Osteocyte (in vitro differentiated cells): ENCODE measurements around the gene CDH12. TPM values are rescaled to one million over a fixed set of nuclear protein-coding genes. Genes with fewer than 3 reads are reported as not detected.

ENCODE experiments used
- DNase-seq: peaks from one replicate; pipeline ENCODE4 v3.0.0; 2021; ENCODE audit warnings: mixed read lengths; ENCODE audit not compliant: unreplicated experiment; ENCODE audit errors: extremely low spot score
- H3K27ac Mint-ChIP-seq: one replicate; pipeline ENCODE4 v1.8.0; 2021; ENCODE audit warnings: mild to moderate bottlenecking, mixed read lengths; ENCODE audit not compliant: unreplicated experiment
- H3K27me3 Mint-ChIP-seq: one replicate; pipeline ENCODE4 v1.8.0; 2021; ENCODE audit warnings: mixed read lengths; ENCODE audit not compliant: unreplicated experiment
- H3K36me3 Mint-ChIP-seq: one replicate; pipeline ENCODE4 v1.8.0; 2021; ENCODE audit warnings: mixed read lengths; ENCODE audit not compliant: unreplicated experiment
- H3K4me1 Mint-ChIP-seq: one replicate; pipeline ENCODE4 v1.8.0; 2021; ENCODE audit warnings: mixed read lengths; ENCODE audit not compliant: unreplicated experiment
- H3K4me3 Mint-ChIP-seq: one replicate; pipeline ENCODE4 v1.8.0; 2021; ENCODE audit warnings: mild to moderate bottlenecking, moderate library complexity, mixed read lengths; ENCODE audit not compliant: unreplicated experiment
- H3K9me3 Mint-ChIP-seq: one replicate; pipeline ENCODE4 v1.8.0; 2021; ENCODE audit warnings: mixed read lengths; ENCODE audit not compliant: unreplicated experiment
- CTCF ChIP-seq: fragments of 200-600 bp; sonication (generic); IDR thresholded peaks from 2 replicates; pipeline ENCODE4 v1.5.0; 2021; ENCODE audit warnings: antibody characterized with exemption, mild to moderate bottlenecking, moderate library complexity
- total RNA-seq: library from RNA; stranded (reverse); gene quantifications from 2 replicates; pipeline ENCODE4 v1.2.1, GENCODE V29; 2021

Gene CDH12
- total RNA-seq, 1 donor from 2014 or later: not detected

- H3K9me3 Mint-ChIP-seq: no peaks in the 10 kb centered on the region
- DNase-seq: no peak
- H3K36me3 Mint-ChIP-seq: no peaks in the 10 kb centered on the region
- no peak for TF ChIP-seq CTCF
- no peak overlapping the region for H3K27ac Mint-ChIP-seq
- H3K27me3 Mint-ChIP-seq: no peaks in the 10 kb centered on the region
- H3K4me3 Mint-ChIP-seq: no peak overlapping the region
- H3K4me1 Mint-ChIP-seq: no peaks in the 10 kb centered on the region
Observed at GRCh38 chr5:22495016-22495720, 358.0 kb downstream of the CDH12 start.

GRCh38 chr5:22488427-22488826 lies 364.7 kb downstream of the CDH12 start:
- DNase-seq: no peak
- Mint-ChIP-seq H3K36me3 (no peaks in the 10 kb centered on the region), H3K4me3 (no peak overlapping the region), H3K27ac (no peak overlapping the region), H3K9me3 (no peaks in the 10 kb centered on the region), H3K4me1 (no peaks in the 10 kb centered on the region), H3K27me3 (no peaks in the 10 kb centered on the region)
- no peak for TF ChIP-seq CTCF

GRCh38 chr5:22480305-22480704 lies 372.8 kb downstream of the CDH12 start:
- Mint-ChIP-seq H3K27me3 (peaks cover 3% of the 10 kb centered on the region), H3K36me3 (no peaks in the 10 kb centered on the region), H3K9me3 (peaks cover 4% of the 10 kb centered on the region), H3K27ac (no peak overlapping the region), H3K4me3 (no peak overlapping the region), H3K4me1 (no peaks in the 10 kb centered on the region)
- DNase-seq: no peak
- TF ChIP-seq CTCF: no peak

- no peak for DNase-seq
- no peak for TF ChIP-seq CTCF
- no peaks in the 10 kb centered on the region for H3K36me3 Mint-ChIP-seq
- H3K9me3 Mint-ChIP-seq: peaks cover 4% of the 10 kb centered on the region
- no peak overlapping the region for H3K4me3 Mint-ChIP-seq
- H3K4me1 Mint-ChIP-seq: no peaks in the 10 kb centered on the region
- no peaks in the 10 kb centered on the region for H3K27me3 Mint-ChIP-seq
- H3K27ac Mint-ChIP-seq: no peak overlapping the region
Observed at GRCh38 chr5:22473886-22474285, 379.3 kb downstream of the CDH12 start.

GRCh38 chr5:22471154-22471553 lies 382.0 kb downstream of the CDH12 start:
- H3K36me3 Mint-ChIP-seq: no peaks in the 10 kb centered on the region
- H3K27ac Mint-ChIP-seq: no peak overlapping the region
- H3K4me1 Mint-ChIP-seq: no peaks in the 10 kb centered on the region
- H3K9me3 Mint-ChIP-seq: no peaks in the 10 kb centered on the region
- DNase-seq: no peak
- no peak for TF ChIP-seq CTCF
- H3K27me3 Mint-ChIP-seq: no peaks in the 10 kb centered on the region
- H3K4me3 Mint-ChIP-seq: no peak overlapping the region
